ENCODE results near the gene ASB2.

Gene ASB2

GRCh38 chr14:93924592-93925355 is 51.6 kb downstream of the ASB2 start:
- H3K4me3 ChIP-seq (ENCODE audit: low read depth, low read length): no peak overlapping the region
- TF ChIP-seq CTCF (IDR thresholded peaks at IDR 0.05; ENCODE audit: borderline replicate concordance, insufficient read depth, low read depth, low read length): no peak

- H3K4me3 ChIP-seq (ENCODE audit: low read depth, low read length): no peak overlapping the region
- no peak for TF ChIP-seq CTCF (IDR thresholded peaks at IDR 0.05; ENCODE audit: borderline replicate concordance, insufficient read depth, low read depth, low read length)
Measured at GRCh38 chr14:93923626-93924025, 52.7 kb downstream of the ASB2 start.

GRCh38 chr14:93921001-93921806 is 55.2 kb downstream of the ASB2 start:
- no peak for TF ChIP-seq CTCF (IDR thresholded peaks at IDR 0.05; ENCODE audit: borderline replicate concordance, insufficient read depth, low read depth, low read length)

GRCh38 chr14:93917141-93917540 is 59.2 kb downstream of the ASB2 start:
- no peak for TF ChIP-seq CTCF (IDR thresholded peaks at IDR 0.05; ENCODE audit: borderline replicate concordance, insufficient read depth, low read depth, low read length)
- no peak overlapping the region for H3K4me3 ChIP-seq (ENCODE audit: low read depth, low read length)

More at GRCh38 chr14:93921001-93921806, 55.2 kb downstream of the ASB2 start:
- no peak overlapping the region for H3K4me3 ChIP-seq (ENCODE audit: low read depth, low read length)

- no peak overlapping the region for H3K4me3 ChIP-seq (ENCODE audit: low read depth, low read length)
- no peak for TF ChIP-seq CTCF (IDR thresholded peaks at IDR 0.05; ENCODE audit: borderline replicate concordance, insufficient read depth, low read depth, low read length)
Measured at GRCh38 chr14:93916498-93916897, 59.9 kb downstream of the ASB2 start.

GRCh38 chr14:93915800-93916199 is 60.6 kb downstream of the ASB2 start:
- H3K4me3 ChIP-seq (ENCODE audit: low read depth, low read length): no peak overlapping the region

More at GRCh38 chr14:93915800-93916199, 60.6 kb downstream of the ASB2 start:
- no peak for TF ChIP-seq CTCF (IDR thresholded peaks at IDR 0.05; ENCODE audit: borderline replicate concordance, insufficient read depth, low read depth, low read length)

Data from GM12875 (cell line).